C4-2B (cell line): ENCODE measurements around the gene QRFP.

Source experiments
- ZFX ChIP-seq: fragments of 450-650 bp; IDR thresholded peaks from 2 replicates; pipeline ENCODE4 v1.6.1; 2017
- TF ChIP-seq, protein P1 (sequence below): fragments of 450-650 bp; conservative IDR thresholded peaks from 2 replicates; pipeline ENCODE4 v1.5.1; 2017; ENCODE audit warnings: mild to moderate bottlenecking

DNA sequence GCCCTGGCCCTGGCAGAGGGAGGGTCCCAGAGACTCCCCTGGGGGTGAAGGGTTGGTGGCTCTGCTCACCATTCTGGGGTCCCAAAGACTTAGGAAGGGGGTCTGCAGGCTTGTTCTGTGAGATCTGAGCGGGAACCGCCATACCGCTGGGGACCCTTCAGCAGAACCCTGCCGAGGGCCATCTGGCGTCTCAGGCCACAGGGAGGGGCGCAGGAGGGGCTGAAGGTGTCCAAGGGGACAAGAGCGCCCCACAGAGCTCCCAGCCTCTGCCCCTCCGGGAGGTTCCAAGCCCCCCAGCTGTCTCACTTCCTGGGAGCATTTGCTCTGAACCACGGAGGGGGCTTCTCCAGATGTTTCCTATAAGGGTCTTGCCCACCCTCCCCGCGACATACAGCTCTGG lies 37.6 kb upstream of the QRFP start:
- TF ChIP-seq, protein P1, sequence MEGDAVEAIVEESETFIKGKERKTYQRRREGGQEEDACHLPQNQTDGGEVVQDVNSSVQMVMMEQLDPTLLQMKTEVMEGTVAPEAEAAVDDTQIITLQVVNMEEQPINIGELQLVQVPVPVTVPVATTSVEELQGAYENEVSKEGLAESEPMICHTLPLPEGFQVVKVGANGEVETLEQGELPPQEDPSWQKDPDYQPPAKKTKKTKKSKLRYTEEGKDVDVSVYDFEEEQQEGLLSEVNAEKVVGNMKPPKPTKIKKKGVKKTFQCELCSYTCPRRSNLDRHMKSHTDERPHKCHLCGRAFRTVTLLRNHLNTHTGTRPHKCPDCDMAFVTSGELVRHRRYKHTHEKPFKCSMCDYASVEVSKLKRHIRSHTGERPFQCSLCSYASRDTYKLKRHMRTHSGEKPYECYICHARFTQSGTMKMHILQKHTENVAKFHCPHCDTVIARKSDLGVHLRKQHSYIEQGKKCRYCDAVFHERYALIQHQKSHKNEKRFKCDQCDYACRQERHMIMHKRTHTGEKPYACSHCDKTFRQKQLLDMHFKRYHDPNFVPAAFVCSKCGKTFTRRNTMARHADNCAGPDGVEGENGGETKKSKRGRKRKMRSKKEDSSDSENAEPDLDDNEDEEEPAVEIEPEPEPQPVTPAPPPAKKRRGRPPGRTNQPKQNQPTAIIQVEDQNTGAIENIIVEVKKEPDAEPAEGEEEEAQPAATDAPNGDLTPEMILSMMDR = no peak
- no peak for TF ChIP-seq ZFX
